Endometrial microvascular endothelial cells (primary cell): ENCODE measurements around the gene GOLGA1. TPM values are rescaled to one million over a fixed set of nuclear protein-coding genes. Genes with fewer than 3 reads are reported as not detected.

Experiments used
- in situ Hi-C: cut with HindIII; loops from 2 replicates; pipeline ENCODE4 v1.10.0; 2017; ENCODE audit warnings: low sequenced_read_pairs, low pct_unique_long_range_greater_than_20kb; ENCODE audit errors: inconsistent ontology term
- total RNA-seq: library from RNA; depleted of rRNA; stranded (reverse); fragments of >200 nt; gene quantifications from one replicate; pipeline ENCODE4 v1.2.3, GENCODE V29; 2015; ENCODE audit errors: inconsistent ontology term

The GOLGA1 gene
- total RNA-seq, 1 donor from 2014 or later, result 15.4 TPM

GRCh38 chr9:124868511-124869465, 72.1 kb downstream of the GOLGA1 start:
- in situ Hi-C loops, result loop anchor here (25.0 kb wide), 1 partner anchor 106 kb away; the partner anchor contains the start of gene NR6A1

DNA sequence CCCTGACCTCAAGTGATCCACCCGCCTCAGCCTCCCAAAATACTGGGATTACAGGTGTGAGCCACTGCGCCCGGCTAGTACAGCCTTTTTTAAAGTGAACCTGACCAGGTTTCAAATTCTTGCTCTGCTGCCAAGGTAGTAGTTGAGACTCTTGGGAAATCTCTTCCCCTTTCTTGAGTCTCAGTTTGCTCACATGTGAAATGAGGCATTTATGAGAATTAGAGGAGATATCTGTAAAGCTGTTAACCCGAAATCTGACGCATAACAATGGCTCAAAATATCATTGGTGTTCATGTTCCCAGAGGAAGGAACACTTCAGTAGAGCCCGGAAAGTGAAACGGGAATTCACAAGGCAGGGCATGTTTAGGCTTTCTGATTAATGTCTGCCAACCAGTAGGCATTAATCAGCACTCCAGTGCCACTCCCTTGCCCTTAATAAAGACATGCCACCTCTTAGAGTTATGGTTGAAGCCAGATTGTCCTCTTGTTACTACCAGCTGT, 77.5 kb downstream of the GOLGA1 start:
- in situ Hi-C loops, result loop anchor here (25.0 kb wide), 1 partner anchor 101 kb away; the partner anchor contains the start of gene NR6A1

DNA sequence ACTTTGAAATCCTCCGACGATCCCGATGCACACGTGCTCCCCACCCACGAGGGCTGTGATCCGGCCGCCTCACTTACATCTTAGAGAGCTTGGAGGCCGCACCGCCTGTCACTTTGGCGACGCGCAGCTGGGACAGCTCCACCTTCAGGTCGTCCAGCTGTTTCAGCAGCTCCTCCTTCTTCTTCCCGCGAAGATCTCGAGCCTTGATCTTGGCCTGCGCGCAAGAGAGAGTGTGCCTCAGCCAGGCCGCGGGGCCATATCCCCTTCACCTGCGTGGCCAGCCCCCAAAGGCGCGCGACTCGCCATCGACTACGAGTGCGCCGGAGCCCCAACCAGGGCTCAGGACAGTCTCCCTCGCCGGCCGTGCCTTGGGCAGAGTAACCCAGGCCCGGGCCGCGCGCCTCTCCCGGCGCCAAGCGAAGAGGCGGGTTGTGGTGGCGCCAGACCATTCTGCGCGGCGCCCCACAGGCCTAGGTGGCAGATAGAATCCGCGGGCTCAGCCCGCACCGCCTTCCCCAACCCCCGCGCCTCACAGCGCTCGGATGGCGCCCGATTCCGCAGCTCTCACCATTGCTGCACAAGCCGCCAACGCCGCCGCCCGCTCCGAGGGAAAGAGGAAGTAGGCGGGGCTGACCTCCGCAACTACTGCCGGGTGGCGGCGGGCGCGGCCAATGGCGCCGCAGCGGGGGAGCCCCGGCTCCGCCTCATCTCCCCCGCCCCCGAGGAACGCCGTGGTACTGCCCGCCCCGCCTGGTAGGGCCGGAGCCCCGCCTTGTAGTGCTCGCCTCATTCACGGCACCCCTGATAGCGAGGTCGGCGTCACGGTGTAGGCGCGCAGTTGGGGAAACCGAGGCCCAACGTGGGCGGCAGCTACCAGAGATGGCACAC, 79.3 kb downstream of the GOLGA1 start, which contains the start of the genes ARPC5L and RPL35:
TSS of gene ARPC5L (plus strand) at position 789 of the 888 bp plus-strand sequence. CDS start 7,161 bp downstream, outside the sequence.
TSS of gene RPL35 (minus strand) at position 616 of the 888 bp plus-strand sequence. CDS start at position 571, 45 bp downstream.
- in situ Hi-C loops, result loop anchor here (25.0 kb wide), 1 partner anchor 99 kb away; the partner anchor contains the start of gene NR6A1

- in situ Hi-C loops, result loop anchor here (25.0 kb wide), 1 partner anchor 98 kb away; the partner anchor contains the start of gene NR6A1
These were observed 80.1 kb downstream of the GOLGA1 start for GRCh38 chr9:124860582-124861341.

DNA sequence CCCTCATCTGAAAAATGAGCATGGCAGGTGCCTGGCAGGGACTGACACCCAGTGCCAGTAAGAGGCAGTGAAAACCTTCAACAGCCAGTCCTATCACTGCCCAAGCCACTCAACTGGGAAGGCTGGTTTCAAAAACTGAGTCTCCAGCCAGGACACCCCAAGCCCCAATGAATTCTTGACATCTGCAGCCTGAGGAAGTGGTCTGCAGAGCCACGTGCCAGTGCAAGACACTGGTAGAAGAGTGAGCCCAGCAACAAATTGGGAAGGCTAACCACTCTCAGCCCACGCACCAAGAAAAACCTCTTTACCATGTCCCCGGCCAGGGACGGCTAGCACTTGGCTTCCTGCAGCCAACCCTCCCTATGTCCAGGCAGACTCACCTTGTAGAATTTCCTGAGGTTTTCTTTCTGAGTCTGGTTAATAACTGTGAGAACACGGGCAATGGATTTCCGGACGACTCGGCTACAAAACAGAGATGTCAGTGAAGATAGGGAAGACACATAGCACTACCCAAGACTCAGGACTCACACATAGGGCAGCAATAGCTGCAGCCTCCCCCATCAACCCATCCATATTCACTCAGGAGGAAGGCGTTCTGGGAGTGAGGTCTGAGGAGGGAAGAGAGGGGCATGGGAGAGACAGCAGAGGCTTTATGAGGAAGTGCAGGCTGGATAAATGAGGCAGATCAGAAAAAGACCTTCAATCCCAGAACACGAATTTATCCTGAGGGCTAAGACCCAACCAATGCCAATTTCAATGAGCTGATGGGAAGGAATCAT, 80.9 kb downstream of the GOLGA1 start:
- in situ Hi-C loops, result loop anchor here (25.0 kb wide), 1 partner anchor 98 kb away; the partner anchor contains the start of gene NR6A1

DNA sequence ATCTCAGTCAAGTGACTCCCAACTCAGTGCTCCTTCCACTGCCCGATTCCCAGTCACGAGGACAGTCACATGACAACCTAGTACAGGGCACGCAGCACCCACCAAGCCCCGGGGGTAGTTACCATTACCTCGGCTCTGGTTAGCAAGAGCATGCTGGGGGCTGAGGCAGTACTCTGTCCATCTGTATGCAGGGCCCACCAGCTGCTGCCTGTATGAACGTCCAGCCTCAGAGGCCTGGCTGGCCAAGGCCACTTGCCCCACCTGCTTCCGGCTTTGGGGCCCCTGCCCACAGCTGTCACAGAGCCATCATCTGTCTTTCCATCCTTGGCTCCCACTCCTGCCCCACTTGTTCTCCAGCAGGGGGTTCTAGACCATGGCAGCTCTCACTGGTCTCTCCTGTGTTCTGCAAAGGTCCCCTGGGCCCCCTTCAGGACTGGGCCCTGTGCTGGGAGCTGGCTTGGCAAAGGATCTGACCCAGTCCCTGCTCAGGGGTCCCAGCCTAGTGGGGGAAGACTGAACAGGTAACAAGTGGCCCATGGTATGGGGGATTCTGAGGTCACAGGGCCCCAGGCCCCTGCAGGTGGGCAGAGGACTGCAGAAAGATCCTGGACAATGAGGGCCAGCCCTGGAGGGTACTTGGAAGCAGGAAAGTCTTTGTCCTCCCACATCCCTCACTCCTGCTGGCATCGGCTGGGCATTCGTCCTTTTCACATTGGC, 82.4 kb downstream of the GOLGA1 start:
- in situ Hi-C loops, result loop anchor here (25.0 kb wide), 1 partner anchor 96 kb away; the partner anchor contains the start of gene NR6A1

GRCh38 chr9:124857533-124858162, 83.2 kb downstream of the GOLGA1 start:
- in situ Hi-C loops, result loop anchor here (25.0 kb wide), 1 partner anchor 95 kb away; the partner anchor contains the start of gene NR6A1

DNA sequence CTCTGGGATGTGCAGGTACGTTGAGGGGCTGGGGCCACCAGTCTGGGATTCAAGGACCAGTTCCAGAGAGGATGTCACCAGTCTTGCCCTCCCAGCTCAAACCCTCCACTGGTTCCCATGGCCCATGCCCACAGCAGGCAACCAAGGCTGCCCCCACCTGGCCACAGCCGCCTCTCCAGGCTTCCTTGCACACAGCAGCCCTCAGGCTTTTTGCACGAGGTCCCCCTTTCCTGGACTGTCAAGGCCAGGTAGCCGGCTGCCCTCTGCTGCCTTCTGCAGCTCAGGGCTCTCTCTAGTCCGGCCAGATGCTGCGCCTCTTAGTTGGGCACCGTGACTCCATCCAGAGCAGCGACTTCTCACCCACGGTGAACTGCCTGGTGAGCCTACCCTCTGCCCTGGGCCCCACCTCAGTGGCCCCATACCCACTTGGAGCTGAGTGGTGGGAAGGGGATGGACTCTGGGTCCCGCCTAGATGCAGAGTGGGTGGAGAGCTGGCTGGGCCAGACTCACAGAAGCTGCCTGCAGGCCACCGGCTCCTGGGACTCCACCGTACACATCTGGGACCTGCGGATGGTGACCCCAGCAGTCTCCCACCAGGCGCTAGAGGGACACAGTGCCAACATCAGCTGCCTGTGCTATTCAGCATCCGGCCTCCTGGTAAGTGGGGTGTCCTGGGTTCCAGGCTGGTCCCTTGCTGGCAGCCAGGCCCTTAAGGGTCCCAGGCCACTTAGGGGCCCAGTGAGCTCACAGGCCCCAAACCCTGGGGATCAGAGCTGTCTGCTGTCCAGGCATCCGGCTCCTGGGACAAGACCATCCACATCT, 84.7 kb downstream of the GOLGA1 start:
- in situ Hi-C loops, result loop anchor here (25.0 kb wide), 1 partner anchor 94 kb away; the partner anchor contains the start of gene NR6A1

DNA sequence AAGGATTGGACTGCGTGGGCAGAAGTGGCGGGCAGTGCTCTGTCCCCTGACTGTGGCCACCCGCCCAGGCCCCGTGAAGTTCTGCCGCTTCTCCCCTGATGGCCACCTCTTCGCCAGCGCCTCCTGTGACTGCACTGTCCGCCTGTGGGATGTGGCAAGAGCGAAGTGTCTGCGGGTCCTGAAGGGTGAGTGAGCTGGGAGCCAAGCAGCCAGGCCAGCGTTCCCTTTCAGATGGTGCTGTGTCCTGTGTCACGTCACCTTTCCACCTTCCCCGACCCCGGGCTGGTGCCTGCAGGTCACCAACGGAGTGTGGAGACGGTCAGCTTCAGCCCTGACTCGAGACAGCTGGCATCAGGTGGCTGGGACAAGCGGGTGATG, 85.3 kb downstream of the GOLGA1 start:
- in situ Hi-C loops, result loop anchor here (25.0 kb wide), 1 partner anchor 93 kb away; the partner anchor contains the start of gene NR6A1

DNA sequence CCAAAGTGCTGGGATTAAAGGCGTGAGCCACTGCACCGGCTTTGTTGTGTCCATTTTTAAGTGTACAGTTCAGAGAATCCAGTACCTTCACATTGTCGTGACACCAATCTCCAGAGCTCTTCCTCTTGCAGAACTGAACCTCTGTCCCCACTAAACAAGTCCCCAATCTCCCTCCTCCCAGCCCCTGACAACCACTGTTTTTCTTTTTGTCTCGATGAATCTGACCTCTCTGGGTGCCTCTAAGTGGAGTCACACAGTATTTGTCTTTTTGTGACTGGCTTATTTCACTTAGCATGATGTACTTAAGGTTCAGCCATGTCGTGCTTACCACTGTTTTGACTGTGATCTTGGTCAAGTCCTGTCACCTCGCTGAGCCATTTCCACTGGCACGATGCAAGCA, 86.1 kb downstream of the GOLGA1 start:
- in situ Hi-C loops, result loop anchor here (25.0 kb wide), 1 partner anchor 93 kb away; the partner anchor contains the start of gene NR6A1

GRCh38 chr9:124854161-124854560, 86.7 kb downstream of the GOLGA1 start:
- in situ Hi-C loops, result loop anchor here (25.0 kb wide), 1 partner anchor 92 kb away; the partner anchor contains the start of gene NR6A1

DNA sequence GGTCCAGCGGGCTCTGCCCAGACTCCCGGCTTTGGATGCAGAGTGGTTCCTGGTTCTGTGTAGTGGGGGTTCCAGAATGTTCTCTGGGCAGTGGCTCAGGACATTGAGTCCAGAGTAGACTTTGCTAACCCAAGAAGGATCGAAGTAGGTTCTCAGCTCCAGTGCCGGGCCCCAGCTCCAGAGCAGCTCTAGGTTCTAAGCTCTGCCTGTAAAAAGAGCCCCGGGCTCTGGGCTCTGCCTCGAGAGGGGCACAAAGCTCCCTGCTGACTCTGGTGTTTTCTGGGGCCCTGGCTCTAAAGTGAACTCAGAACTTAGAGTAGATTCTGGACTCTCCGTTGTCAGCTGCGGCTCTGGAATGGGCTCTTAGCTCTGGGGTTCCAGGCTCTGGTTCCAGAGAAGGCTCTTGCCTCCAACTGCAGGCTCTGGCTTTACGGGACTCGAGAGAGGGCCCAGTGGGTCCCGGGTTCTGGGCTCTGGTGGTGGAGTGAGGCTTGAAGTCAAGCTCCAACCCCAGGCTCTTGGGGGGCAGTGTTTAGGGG, 87.2 kb downstream of the GOLGA1 start:
- in situ Hi-C loops, result loop anchor here (25.0 kb wide), 1 partner anchor 91 kb away; the partner anchor contains the start of gene NR6A1

DNA sequence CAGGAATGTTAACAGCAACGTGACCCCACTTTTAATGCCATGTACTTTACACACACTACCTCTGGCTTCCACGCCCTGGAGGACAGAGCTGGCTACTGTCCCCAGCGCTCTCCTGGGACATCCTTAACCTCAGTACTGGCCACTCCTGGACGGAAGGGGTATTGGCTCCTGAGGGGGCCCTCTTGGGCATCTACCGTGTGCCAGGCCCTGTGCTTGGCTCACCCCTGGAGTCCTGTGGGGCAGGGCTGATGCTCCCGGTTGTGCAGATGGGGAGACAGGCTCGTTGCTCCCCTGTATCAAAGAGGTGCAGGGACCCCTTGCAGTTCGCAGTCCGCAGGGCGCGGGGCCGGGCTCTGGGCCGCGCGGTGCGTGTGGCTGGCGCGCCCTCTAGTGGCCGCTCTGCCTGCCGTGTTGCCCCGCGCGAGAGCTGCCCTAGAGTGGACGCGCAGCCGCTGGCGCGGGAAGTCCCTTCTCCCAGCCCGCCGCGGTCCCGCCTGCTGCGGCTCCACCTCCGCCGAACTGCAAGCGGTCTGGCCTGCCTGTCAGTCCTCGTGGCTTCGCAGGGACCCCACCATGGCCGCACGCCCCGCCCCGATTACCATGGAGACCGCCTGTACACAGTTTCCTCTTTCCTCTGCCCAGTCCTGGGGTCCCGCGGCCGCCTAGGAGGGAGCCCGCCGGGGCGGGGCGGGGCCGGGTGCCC, 87.9 kb downstream of the GOLGA1 start, which contains the start of gene WDR38:
TSS of gene WDR38 (plus strand) at position 632 of the 703 bp plus-strand sequence. CDS start 72 bp downstream, outside the sequence.
- in situ Hi-C loops, result loop anchor here (25.0 kb wide), 1 partner anchor 91 kb away; the partner anchor contains the start of gene NR6A1
